Midbrain (tissue), 1 donor: ENCODE results near the gene PTCD2.
"Not testable (repeated sequence)": the region's sequence is repeated elsewhere in the genome, so short reads cannot be mapped to it uniquely, and the experiment has no call there.

Experiments
- DNase-seq: peaks from one replicate; lab custom pipeline; 2025; lab: John Stamatoyannopoulos, UW

PTCD2 gene

GRCh38 chr5:72296256-72296655, 23.9 kb upstream of the PTCD2 start:
- DNase-seq: no peak

- not testable (repeated sequence) for DNase-seq
Observed at GRCh38 chr5:72298136-72298535, 22.0 kb upstream of the PTCD2 start.

GRCh38 chr5:72298711-72299110, 21.5 kb upstream of the PTCD2 start:
- no peak for DNase-seq

- no peak for DNase-seq
Observed at GRCh38 chr5:72300590-72301339, 19.4 kb upstream of the PTCD2 start.

GRCh38 chr5:72301557-72301956, 18.6 kb upstream of the PTCD2 start:
- no peak for DNase-seq

- DNase-seq: no peak
Observed at GRCh38 chr5:72302171-72302570, 18.0 kb upstream of the PTCD2 start.

GRCh38 chr5:72305194-72306142, 14.7 kb upstream of the PTCD2 start:
- no peak for DNase-seq

- no peak for DNase-seq
Observed at GRCh38 chr5:72307573-72307967, 12.6 kb upstream of the PTCD2 start.

- DNase-seq: peak; percentile 99
Observed at GRCh38 chr5:72307968-72308852, 12.0 kb upstream of the PTCD2 start.

GRCh38 chr5:72308853-72309191, 11.4 kb upstream of the PTCD2 start:
- no peak for DNase-seq

- no peak for DNase-seq
Observed at GRCh38 chr5:72313141-72313540, 7.0 kb upstream of the PTCD2 start.

GRCh38 chr5:72314571-72315172, 5.5 kb upstream of the PTCD2 start:
- DNase-seq: no peak

GRCh38 chr5:72319435-72319975, 668 bp upstream of the PTCD2 start:
- DNase-seq: not testable (repeated sequence)

- DNase-seq: no peak
Observed at GRCh38 chr5:72324189-72324825, 4.1 kb downstream of the PTCD2 start.

- no peak for DNase-seq
Observed at GRCh38 chr5:72325566-72326305, 5.6 kb downstream of the PTCD2 start.

GRCh38 chr5:72326306-72326649, 6.1 kb downstream of the PTCD2 start:
- DNase-seq: no peak

GRCh38 chr5:72328172-72328571, 8.0 kb downstream of the PTCD2 start:
- peak; percentile 77 for DNase-seq

- DNase-seq: no peak
Observed at GRCh38 chr5:72330712-72331111, 10.5 kb downstream of the PTCD2 start.

GRCh38 chr5:72337159-72337558, 17.0 kb downstream of the PTCD2 start:
- no peak for DNase-seq

- no peak for DNase-seq
Observed at GRCh38 chr5:72338689-72339209, 18.6 kb downstream of the PTCD2 start.
